PFSK-1 (cell line): ENCODE data around the gene ZNF14.

ENCODE experiments used
- FOXP2 ChIP-seq: optimal IDR thresholded peaks from 2 replicates; pipeline ENCODE3; 2011; ENCODE audit warnings: borderline replicate concordance, control low read depth, inconsistent platforms; ENCODE audit not compliant: insufficient read depth; ENCODE audit errors: extremely low read length, extremely low read depth
- POLR2AphosphoS5 ChIP-seq: IDR thresholded peaks from 2 replicates; pipeline ENCODE4 v1.6.1; 2012; ENCODE audit warnings: low read depth, mild to moderate bottlenecking, control low read depth, low read length, moderate library complexity
- SIN3A ChIP-seq: IDR thresholded peaks from 2 replicates; pipeline ENCODE4 v1.6.1; 2012; ENCODE audit warnings: mild to moderate bottlenecking, low read length, moderate library complexity, borderline replicate concordance; ENCODE audit not compliant: insufficient read depth
- TAF1 ChIP-seq: IDR thresholded peaks from 2 replicates; pipeline ENCODE4 v1.6.1; 2012; ENCODE audit warnings: low read length, control low read depth, borderline replicate concordance; ENCODE audit not compliant: insufficient read depth
- TF ChIP-seq, protein P1 (sequence below), 2 experiments: IDR thresholded peaks; 2 replicates each; pipeline versions ENCODE4 v1.6.1 to v1.8.0; 2011 to 2012; ENCODE audit warnings: low read depth in 2 of 2, low read length in 2 of 2, control low read depth in 1 of 2, inconsistent platforms in 1 of 2, mild to moderate bottlenecking in 1 of 2, moderate library complexity in 1 of 2; ENCODE audit not compliant: insufficient read depth in 1 of 2

Gene ZNF14

DNA sequence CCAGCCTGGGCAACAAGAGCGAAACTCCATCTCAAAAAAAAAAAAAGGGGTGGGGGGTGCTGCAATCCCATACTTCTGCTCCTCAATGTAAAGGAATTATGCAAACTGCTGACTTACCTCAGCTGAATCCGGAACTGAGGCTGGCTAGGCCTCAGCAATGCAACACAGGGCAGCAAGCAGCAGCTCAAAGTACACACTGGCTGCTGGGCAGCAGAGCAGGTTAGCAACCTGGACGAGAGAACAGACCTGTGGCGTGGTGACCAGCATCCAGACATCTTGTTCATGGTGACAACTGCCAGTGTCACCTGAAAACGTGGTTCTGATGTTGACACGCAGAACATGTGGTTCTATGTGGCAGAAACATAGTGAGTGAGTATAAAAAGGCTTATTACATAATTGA is 28.1 kb downstream of the ZNF14 start:
- no peak for TF ChIP-seq POLR2AphosphoS5
- TF ChIP-seq, protein P1, sequence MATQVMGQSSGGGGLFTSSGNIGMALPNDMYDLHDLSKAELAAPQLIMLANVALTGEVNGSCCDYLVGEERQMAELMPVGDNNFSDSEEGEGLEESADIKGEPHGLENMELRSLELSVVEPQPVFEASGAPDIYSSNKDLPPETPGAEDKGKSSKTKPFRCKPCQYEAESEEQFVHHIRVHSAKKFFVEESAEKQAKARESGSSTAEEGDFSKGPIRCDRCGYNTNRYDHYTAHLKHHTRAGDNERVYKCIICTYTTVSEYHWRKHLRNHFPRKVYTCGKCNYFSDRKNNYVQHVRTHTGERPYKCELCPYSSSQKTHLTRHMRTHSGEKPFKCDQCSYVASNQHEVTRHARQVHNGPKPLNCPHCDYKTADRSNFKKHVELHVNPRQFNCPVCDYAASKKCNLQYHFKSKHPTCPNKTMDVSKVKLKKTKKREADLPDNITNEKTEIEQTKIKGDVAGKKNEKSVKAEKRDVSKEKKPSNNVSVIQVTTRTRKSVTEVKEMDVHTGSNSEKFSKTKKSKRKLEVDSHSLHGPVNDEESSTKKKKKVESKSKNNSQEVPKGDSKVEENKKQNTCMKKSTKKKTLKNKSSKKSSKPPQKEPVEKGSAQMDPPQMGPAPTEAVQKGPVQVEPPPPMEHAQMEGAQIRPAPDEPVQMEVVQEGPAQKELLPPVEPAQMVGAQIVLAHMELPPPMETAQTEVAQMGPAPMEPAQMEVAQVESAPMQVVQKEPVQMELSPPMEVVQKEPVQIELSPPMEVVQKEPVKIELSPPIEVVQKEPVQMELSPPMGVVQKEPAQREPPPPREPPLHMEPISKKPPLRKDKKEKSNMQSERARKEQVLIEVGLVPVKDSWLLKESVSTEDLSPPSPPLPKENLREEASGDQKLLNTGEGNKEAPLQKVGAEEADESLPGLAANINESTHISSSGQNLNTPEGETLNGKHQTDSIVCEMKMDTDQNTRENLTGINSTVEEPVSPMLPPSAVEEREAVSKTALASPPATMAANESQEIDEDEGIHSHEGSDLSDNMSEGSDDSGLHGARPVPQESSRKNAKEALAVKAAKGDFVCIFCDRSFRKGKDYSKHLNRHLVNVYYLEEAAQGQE (IDR thresholded peaks at IDR 0.05; ENCODE audit: insufficient read depth in 1 of 2, low read depth in 2 of 2, low read length in 2 of 2): no peak
- TF ChIP-seq SIN3A: no peak
- TF ChIP-seq FOXP2: no peak

DNA sequence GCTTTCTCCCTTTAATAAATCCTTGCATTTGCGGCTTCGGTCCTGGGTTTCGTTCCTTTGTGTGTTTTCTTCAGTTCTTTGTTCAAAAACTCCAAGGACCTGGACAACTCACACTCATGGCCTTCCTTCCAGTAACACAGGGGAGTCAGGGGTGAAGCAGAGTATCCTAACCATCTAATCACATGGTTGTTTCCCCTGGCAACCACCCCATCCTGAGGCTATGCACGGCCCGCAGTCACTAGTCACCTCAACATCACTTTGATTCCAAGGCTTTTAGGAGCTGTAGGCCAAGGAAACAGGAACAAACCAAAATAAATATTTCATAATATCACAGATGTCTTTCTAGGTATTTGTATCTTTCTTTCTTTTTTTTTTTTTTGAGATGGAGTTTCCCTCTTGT is 35.3 kb downstream of the ZNF14 start:
- no peak for TF ChIP-seq POLR2AphosphoS5

DNA sequence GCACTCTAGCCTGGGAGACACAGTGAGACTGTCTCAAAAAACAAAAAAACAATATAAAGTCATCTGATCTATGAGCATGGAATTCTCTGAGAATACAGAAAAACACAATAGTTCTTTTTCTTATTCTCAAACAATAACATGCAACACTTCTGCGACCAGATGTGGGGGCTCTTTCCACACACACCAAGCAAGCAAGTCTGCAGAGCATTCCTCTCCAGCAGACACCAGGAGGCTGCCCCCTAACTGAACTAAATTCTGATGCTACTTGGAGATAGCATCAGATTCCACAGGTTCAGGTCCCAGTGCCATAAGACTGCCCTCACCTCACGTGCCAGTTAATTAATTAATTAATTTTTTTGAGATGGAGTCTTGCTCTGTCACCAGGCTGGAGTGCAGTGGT is 36.5 kb downstream of the ZNF14 start:
- TF ChIP-seq SIN3A: no peak
- no peak for TF ChIP-seq POLR2AphosphoS5
- TF ChIP-seq TAF1: no peak
- no peak for TF ChIP-seq FOXP2
- TF ChIP-seq, protein P1 (IDR thresholded peaks at IDR 0.05; ENCODE audit: insufficient read depth in 1 of 2, low read depth in 2 of 2, low read length in 2 of 2): no peak

DNA sequence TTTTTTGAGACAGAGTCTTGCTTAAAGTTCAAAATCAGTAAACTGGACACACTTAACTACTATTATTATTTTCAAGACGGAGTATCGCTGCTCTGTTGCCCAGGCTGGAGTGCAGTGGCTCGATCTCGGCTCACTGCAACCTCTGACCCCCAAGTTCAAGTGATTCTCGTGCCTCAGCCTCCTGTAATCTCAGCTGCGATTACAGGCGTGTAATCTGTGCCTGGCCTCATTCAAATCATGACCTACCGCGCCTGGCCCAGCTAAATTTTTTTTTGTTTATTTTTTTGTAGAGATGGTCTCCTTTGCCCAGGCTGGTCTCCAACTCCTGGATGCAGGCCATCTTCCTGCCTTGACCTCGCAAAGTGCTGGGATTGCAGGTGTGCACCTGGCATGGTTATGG is 41.2 kb downstream of the ZNF14 start:
- TF ChIP-seq FOXP2 (no peak), SIN3A (no peak), TAF1 (no peak), POLR2AphosphoS5 (no peak)
- TF ChIP-seq, protein P1 (IDR thresholded peaks at IDR 0.05; ENCODE audit: insufficient read depth in 1 of 2, low read depth in 2 of 2, low read length in 2 of 2): no peak

DNA sequence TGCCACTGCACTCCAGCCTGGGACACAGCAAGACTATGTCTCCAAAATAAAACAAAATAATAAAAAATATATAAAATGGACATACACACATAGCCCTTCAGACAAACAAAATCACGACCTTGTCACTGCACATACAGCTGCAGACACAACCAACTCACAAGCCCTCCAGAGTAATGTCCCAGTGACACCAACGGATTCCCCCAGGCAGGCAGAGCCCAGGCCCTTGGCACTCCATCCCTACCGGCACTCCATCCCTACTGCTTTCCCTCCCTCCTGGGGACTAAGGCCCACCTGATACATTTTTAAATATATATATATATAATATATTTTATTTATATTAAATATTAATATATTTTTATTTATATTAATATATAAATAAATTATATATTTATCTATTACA is 45.8 kb downstream of the ZNF14 start:
- TF ChIP-seq, protein P1 (IDR thresholded peaks at IDR 0.05; ENCODE audit: insufficient read depth in 1 of 2, low read depth in 2 of 2, low read length in 2 of 2): no peak
- TF ChIP-seq FOXP2 (no peak), TAF1 (no peak), SIN3A (no peak), POLR2AphosphoS5 (no peak)

DNA sequence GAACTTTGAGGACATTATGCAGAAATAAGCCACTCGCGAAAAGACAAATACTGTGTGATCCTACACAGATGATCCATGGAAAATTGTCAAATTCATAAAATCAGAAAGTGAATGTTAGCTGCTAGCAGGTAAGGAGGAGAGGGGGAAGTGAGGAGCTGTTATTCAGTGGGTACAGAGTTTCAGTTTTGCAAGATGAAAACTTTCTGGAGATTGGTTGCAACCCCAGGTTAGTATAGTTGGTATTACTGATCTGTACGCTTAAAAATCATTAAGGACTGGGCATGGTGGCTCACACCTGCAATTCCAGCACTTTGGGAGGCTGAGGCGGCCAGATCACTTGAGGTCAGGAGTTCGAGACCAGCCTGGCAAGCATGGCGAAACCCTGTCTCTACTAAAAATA is 46.3 kb downstream of the ZNF14 start:
- TF ChIP-seq TAF1 (no peak), FOXP2 (no peak), SIN3A (no peak), POLR2AphosphoS5 (no peak)
- TF ChIP-seq, protein P1 (IDR thresholded peaks at IDR 0.05; ENCODE audit: insufficient read depth in 1 of 2, low read depth in 2 of 2, low read length in 2 of 2): no peak
